ENCODE results near the gene MAP3K4. TPM values are rescaled to one million over a fixed set of nuclear protein-coding genes. Genes with fewer than 3 reads are reported as not detected.

The MAP3K4 gene
- polyA plus RNA-seq, 3 donors = 3.2 to 12.3 (median 3.5) TPM

DNA sequence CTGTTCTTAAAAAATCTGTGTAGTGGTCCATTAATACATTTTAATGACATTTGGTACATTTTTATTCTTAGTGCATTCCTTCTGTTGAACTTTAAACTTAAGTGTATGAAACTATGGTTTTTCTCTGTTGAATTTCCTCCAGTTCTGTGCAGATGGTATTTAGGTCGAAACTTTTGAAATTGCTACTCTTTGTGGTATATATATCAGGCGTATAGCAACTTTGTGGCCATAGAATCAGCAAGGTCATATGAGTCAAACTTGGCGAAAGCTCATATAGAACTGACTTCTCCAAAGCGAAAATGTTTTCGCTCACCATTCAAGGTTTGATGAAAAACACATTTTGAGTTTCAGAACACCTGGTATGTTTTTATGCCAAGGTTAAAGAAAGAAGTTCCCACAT, 93.7 kb downstream of the MAP3K4 start:
- no peaks in the 10 kb centered on the region for H3K4me1 ChIP-seq (ENCODE audit: control insufficient read depth in 1 of 2, insufficient read depth in 2 of 2, low read length in 2 of 2)
- 100% methylated on average over 5 of the region's 5 CpGs for WGBS (ENCODE audit: insufficient coverage)
- H3K4me3 ChIP-seq (replicated peaks in 1 of 3; ENCODE audit: low read depth in 2 of 3, low read length in 3 of 3) = no peak overlapping the region
- H3K4me2 ChIP-seq (replicated peaks; ENCODE audit: extremely low read depth, low read length, poor library complexity, severe bottlenecking) = no peak overlapping the region
- no peaks in the 10 kb centered on the region for H3K27me3 ChIP-seq (ENCODE audit: control insufficient read depth in 2 of 2, insufficient read depth in 2 of 2, low read length in 2 of 2)
- no peaks in the 10 kb centered on the region for H3K9me3 ChIP-seq (replicated peaks in 1 of 2; ENCODE audit: control insufficient read depth in 1 of 2, insufficient read depth in 1 of 2, low read length in 2 of 2)
- Mint-ChIP-seq H3K9me3 (no peaks in the 10 kb centered on the region), H3K4me3 (no peak overlapping the region), H3K4me1 (no peaks in the 10 kb centered on the region), H3K36me3 (peaks cover 41% of the 10 kb centered on the region in 2 donors), H3K27me3 (ENCODE audit: low read depth in 3 of 3) (no peaks in the 10 kb centered on the region), H3K27ac (no peak overlapping the region)
- H3K36me3 ChIP-seq (replicated peaks in 1 of 2; ENCODE audit: control insufficient read depth in 1 of 2, insufficient read depth in 2 of 2, low read length in 2 of 2) = peaks cover 96 to 100% of the 10 kb centered on the region in 2 donors
- H3K27ac ChIP-seq (ENCODE audit: low read depth in 1 of 2, low read length in 2 of 2) = no peak overlapping the region
- H3K79me2 ChIP-seq (ENCODE audit: insufficient read depth, low read length) = no peaks in the 10 kb centered on the region
- no peak overlapping the region for H2AFZ ChIP-seq (ENCODE audit: insufficient read depth, low read depth, low read length, poor library complexity, severe bottlenecking)
- no peak overlapping the region for H3K9ac ChIP-seq (ENCODE audit: insufficient read depth, low read length, poor library complexity, severe bottlenecking)
- no peaks in the 10 kb centered on the region for H4K20me1 ChIP-seq (ENCODE audit: insufficient read depth, low read length)
- intact Hi-C loops (cut with micrococcal nuclease) = no loop called here
- DNase-seq = no peak
- TF ChIP-seq, protein P1, sequence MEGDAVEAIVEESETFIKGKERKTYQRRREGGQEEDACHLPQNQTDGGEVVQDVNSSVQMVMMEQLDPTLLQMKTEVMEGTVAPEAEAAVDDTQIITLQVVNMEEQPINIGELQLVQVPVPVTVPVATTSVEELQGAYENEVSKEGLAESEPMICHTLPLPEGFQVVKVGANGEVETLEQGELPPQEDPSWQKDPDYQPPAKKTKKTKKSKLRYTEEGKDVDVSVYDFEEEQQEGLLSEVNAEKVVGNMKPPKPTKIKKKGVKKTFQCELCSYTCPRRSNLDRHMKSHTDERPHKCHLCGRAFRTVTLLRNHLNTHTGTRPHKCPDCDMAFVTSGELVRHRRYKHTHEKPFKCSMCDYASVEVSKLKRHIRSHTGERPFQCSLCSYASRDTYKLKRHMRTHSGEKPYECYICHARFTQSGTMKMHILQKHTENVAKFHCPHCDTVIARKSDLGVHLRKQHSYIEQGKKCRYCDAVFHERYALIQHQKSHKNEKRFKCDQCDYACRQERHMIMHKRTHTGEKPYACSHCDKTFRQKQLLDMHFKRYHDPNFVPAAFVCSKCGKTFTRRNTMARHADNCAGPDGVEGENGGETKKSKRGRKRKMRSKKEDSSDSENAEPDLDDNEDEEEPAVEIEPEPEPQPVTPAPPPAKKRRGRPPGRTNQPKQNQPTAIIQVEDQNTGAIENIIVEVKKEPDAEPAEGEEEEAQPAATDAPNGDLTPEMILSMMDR (IDR thresholded peaks at IDR 0.05) = no peak

DNA sequence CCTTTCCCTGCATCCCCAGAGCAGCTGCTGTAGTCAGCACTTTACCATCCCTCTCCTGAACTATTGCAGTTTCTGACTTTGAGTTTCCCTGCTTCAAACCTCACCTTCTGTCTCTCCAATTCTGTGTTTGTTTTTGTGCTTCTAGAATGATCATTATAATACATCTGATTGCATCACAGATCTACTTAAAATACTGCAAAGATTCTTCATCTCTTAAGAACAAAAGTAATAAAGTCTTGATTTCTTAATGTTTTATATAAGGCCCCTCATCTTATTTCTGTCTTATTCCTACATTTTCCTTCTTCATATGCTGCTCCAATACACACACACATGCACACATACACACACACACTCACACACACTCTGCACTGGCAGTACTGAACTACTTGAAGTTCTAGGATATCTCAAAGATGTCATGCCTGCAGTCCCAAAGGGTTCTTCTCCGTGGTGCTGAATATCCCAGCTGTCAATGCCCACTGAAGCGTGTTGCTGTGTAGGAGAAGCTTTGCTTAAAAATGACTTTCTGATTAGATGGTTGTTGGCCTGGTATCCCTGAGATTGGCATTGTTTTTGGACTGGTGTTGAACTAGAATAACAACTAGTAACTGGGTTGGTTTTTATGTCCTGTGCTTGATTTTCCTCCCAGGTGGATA, 97.2 kb downstream of the MAP3K4 start:
- Histone ChIP-seq H2AFZ (ENCODE audit: insufficient read depth, low read depth, low read length, poor library complexity, severe bottlenecking) (no peak overlapping the region), H3K27ac (ENCODE audit: low read depth in 1 of 2, low read length in 2 of 2) (peak overlapping the region in 1 of 2 donors; percentile 33), H3K4me3 (replicated peaks in 1 of 3; ENCODE audit: low read depth in 2 of 3, low read length in 3 of 3) (no peak overlapping the region), H3K9ac (ENCODE audit: insufficient read depth, low read length, poor library complexity, severe bottlenecking) (no peak overlapping the region), H3K9me3 (replicated peaks in 1 of 2; ENCODE audit: control insufficient read depth in 1 of 2, insufficient read depth in 1 of 2, low read length in 2 of 2) (no peaks in the 10 kb centered on the region), H3K79me2 (ENCODE audit: insufficient read depth, low read length) (no peaks in the 10 kb centered on the region), H3K4me2 (replicated peaks; ENCODE audit: extremely low read depth, low read length, poor library complexity, severe bottlenecking) (no peak overlapping the region), H3K36me3 (replicated peaks in 1 of 2; ENCODE audit: control insufficient read depth in 1 of 2, insufficient read depth in 2 of 2, low read length in 2 of 2) (peaks cover 91 to 100% of the 10 kb centered on the region in 2 donors), H4K20me1 (ENCODE audit: insufficient read depth, low read length) (no peaks in the 10 kb centered on the region), H3K27me3 (ENCODE audit: control insufficient read depth in 2 of 2, insufficient read depth in 2 of 2, low read length in 2 of 2) (no peaks in the 10 kb centered on the region), H3K4me1 (ENCODE audit: control insufficient read depth in 1 of 2, insufficient read depth in 2 of 2, low read length in 2 of 2) (no peaks in the 10 kb centered on the region)
- peak overlapping the region in 4 of 7 donors; percentile 0 to 72 (median 41) for H3K27ac Mint-ChIP-seq
- H3K4me3 Mint-ChIP-seq = no peak overlapping the region
- no peaks in the 10 kb centered on the region for H3K4me1 Mint-ChIP-seq
- no peaks in the 10 kb centered on the region for H3K9me3 Mint-ChIP-seq
- WGBS (ENCODE audit: insufficient coverage) = no CpG with 5 or more reads among the region's 2 CpGs
- H3K36me3 Mint-ChIP-seq = peaks cover 63 to 71% of the 10 kb centered on the region in 2 donors
- no peaks in the 10 kb centered on the region for H3K27me3 Mint-ChIP-seq (ENCODE audit: low read depth in 3 of 3)
- intact Hi-C loops (cut with micrococcal nuclease) = no loop called here
- TF ChIP-seq, protein P1 (IDR thresholded peaks at IDR 0.05) = no peak
- no peak for DNase-seq

Data from CD14-positive monocyte (primary cell).